Esophagus muscularis mucosa (tissue), 4 donors: ENCODE results near the gene LYL1. TPM values are rescaled to one million over a fixed set of nuclear protein-coding genes. Genes with fewer than 3 reads are reported as not detected.
A peak's percentile ranks its signal among the peaks of the same experiment; 100 is the strongest.

ENCODE experiments used
- DNase-seq: peaks from one replicate; pipeline ENCODE4 v3.0.0-alpha.2; 2017; ENCODE audit errors: extremely low spot score
- H3K27ac ChIP-seq, 4 donors: fragments of 200-600 bp; sonication (generic); replicated peaks in 1 of 4; 1 replicate in 3 of 4; 2 replicates in 1 of 4; pipeline ENCODE4 v1.5.1; 2016 to 2019; ENCODE audit warnings: mild to moderate bottlenecking in 1 of 4
- H3K27me3 ChIP-seq, 4 donors: fragments of 200-600 bp; sonication (generic); one replicate each; pipeline versions ENCODE4 v1.5.1 to v1.6.0; 2016 to 2019
- H3K36me3 ChIP-seq, 4 donors: fragments of 200-600 bp; sonication (generic); one replicate each; pipeline ENCODE4 v1.5.1; 2016 to 2019
- H3K4me1 ChIP-seq, 4 donors: fragments of 200-600 bp; sonication (generic); one replicate each; pipeline ENCODE4 v1.5.1; 2016 to 2019
- H3K4me3 ChIP-seq, 4 donors: fragments of 200-600 bp; sonication (generic); 1 replicate in 2 of 4; 2 replicates in 2 of 4; pipeline ENCODE4 v1.5.1; 2016 to 2019; ENCODE audit warnings: mild to moderate bottlenecking in 4 of 4, moderate library complexity in 1 of 4
- H3K9me3 ChIP-seq, 4 donors: fragments of 200-600 bp; sonication (generic); 1 replicate in 3 of 4; 2 replicates in 1 of 4; pipeline ENCODE4 v1.5.1; 2016 to 2019
- CTCF ChIP-seq, 3 experiments: fragments of 200-600 bp in 2 of 3; fragments of 450-650 bp in 1 of 3; sonication (generic) in 2 of 3; IDR thresholded peaks; one replicate each; pipeline ENCODE4 v1.5.1; 2017 to 2019; ENCODE audit warnings: antibody characterized with exemption in 3 of 3, mild to moderate bottlenecking in 2 of 3, moderate library complexity in 1 of 3
- EP300 ChIP-seq: sonication (generic); formaldehyde crosslinking; IDR thresholded peaks from one replicate; pipeline ENCODE4 v1.6.1; 2017; ENCODE audit warnings: antibody characterized with exemption
- POLR2A ChIP-seq: fragments of 450-650 bp; IDR thresholded peaks from one replicate; pipeline ENCODE4 v1.6.1; 2017; ENCODE audit warnings: antibody characterized with exemption, moderate library complexity, mild to moderate bottlenecking, low read depth
- POLR2AphosphoS5 ChIP-seq, 2 donors: sonication (generic); formaldehyde crosslinking; IDR thresholded peaks; one replicate each; pipeline ENCODE4 v1.6.1; 2017; ENCODE audit warnings: antibody characterized with exemption in 2 of 2
- WGBS: methylation state at CpG from one replicate; pipeline ENCODE4 v1.1.5; 2018; 5-methylcytosine and 5-hydroxymethylcytosine counted together
- intact Hi-C: fragments of 100-400 bp; cut with DNase I; formaldehyde crosslinking; loops from one replicate; pipeline ENCODE4 v1.15.1; 2023
- total RNA-seq, 4 donors: library from RNA; depleted of rRNA; stranded (reverse); fragments of >200 nt; gene quantifications; one replicate each; pipeline versions ENCODE4 v1.1.0 to v1.2.1, GENCODE V29; 2016

The LYL1 gene
- total RNA-seq, 4 donors from 2014 or later, result 11.9 to 20.2 (median 17.0) TPM

DNA sequence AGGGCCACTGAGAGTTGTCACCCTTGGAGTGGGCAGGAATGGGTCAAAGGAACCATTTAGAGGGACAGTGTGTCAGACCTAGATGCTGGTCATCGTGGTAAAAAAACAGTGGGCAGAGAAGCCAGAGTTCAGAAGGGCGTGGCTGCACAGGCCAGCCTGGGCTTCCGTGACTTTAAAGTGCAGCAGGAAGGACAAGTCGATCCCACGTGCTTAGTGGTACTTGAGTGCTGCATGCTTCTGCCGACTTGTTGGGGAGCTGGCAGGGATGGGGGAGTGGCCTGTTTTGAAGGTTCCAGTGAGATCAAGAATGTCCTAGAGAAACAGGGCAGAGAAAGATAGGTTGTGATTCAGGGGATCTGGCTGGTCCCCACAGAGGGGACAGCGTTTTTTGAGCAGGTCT, 17.0 kb downstream of the LYL1 start:
- no peak for DNase-seq
- intact Hi-C loops, result no loop called here
- H3K27ac ChIP-seq, result peak overlapping the region; percentile 1 to 40 (median 20)
- WGBS, result 31% methylated on average over 7 of the region's 7 CpGs
- no peak overlapping the region for H3K4me3 ChIP-seq
- TF ChIP-seq POLR2A (no peak), CTCF (IDR thresholded peaks at IDR 0.05) (no peak), EP300 (no peak), POLR2AphosphoS5 (IDR thresholded peaks at IDR 0.05) (no peak)
- H3K4me1 ChIP-seq, result peaks cover 36 to 63% (median 59%) of the 10 kb centered on the region in 4 donors
- H3K9me3 ChIP-seq, result no peaks in the 10 kb centered on the region
- no peaks in the 10 kb centered on the region for H3K27me3 ChIP-seq
- peaks cover 5 to 77% (median 49%) of the 10 kb centered on the region in 4 donors for H3K36me3 ChIP-seq

DNA sequence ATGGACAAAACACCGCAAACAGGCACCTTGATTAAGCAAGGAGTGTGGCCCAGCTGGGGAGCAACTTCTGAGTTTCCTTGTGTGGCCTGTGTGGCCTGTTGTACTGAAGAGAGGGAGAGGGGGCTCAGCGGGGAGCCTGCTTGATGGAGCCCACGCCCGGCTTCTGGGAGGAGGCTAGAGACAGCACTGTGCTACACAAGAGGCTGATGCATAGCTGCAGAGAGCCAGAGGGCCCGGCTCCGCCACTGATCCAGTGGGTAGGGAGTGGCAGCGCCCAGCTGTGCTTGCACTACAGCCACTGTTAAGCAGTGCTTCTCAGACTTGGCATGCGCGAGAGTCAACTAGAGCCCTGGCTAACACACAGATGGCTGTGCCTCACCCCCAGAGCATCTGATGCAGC, 19.0 kb downstream of the LYL1 start:
- peak overlapping the region; percentile 60 to 69 (median 67) for H3K27ac ChIP-seq
- TF ChIP-seq EP300 (no peak), POLR2AphosphoS5 (IDR thresholded peaks at IDR 0.05) (no peak), CTCF (IDR thresholded peaks at IDR 0.05) (no peak), POLR2A (no peak)
- intact Hi-C loops, result no loop called here

DNA sequence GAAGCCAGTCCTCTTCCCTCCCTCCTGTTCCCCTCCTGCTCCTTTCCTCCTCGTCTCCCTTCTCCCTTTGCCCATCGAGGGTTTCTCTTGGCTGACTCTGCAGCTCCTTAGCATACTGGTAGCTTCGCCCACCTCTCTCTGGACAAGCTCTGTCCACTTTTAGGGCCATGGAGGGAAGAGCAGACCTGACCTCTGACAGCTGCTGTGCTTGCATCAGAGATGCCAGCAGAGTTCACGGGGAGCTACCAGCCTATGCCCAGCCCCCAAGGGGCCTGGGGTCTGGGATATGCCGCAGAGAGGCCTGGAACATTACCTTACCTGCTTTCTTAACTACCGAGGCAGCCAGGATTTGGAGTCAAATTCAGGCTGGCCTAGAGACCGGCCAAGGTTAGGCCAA, 19.7 kb downstream of the LYL1 start:
- TF ChIP-seq POLR2A, result no peak
- no peaks in the 10 kb centered on the region for H3K9me3 ChIP-seq
- no peak overlapping the region for H3K4me3 ChIP-seq
- no peak for DNase-seq
- H3K36me3 ChIP-seq, result peaks cover 5 to 73% (median 43%) of the 10 kb centered on the region in 4 donors
- H3K27me3 ChIP-seq, result no peaks in the 10 kb centered on the region
- H3K27ac ChIP-seq, result peak overlapping the region; percentile 60 to 69 (median 67)
- WGBS, result 68% methylated on average over 5 of the region's 7 CpGs
- peaks cover 50 to 64% (median 63%) of the 10 kb centered on the region in 4 donors for H3K4me1 ChIP-seq
- intact Hi-C loops, result no loop called here

More for the DNA sequence above, 19.0 kb downstream of the LYL1 start:
- 67% methylated on average over 3 of the region's 9 CpGs for WGBS
- Histone ChIP-seq H3K4me1 (peaks cover 44 to 58% (median 56%) of the 10 kb centered on the region in 4 donors), H3K36me3 (peaks cover 5 to 72% (median 43%) of the 10 kb centered on the region in 4 donors), H3K9me3 (no peaks in the 10 kb centered on the region), H3K4me3 (no peak overlapping the region), H3K27me3 (no peaks in the 10 kb centered on the region)
- DNase-seq, result no peak

- peaks cover 56 to 70% (median 69%) of the 10 kb centered on the region in 4 donors for H3K4me1 ChIP-seq
- intact Hi-C loops, result no loop called here
- H3K27ac ChIP-seq, result peak overlapping the region; percentile 60 to 69 (median 67)
- no peaks in the 10 kb centered on the region for H3K9me3 ChIP-seq
- TF ChIP-seq CTCF (IDR thresholded peaks at IDR 0.05), result peak in 2 of 3 experiments; percentile 29 to 37
- no peak for TF ChIP-seq EP300
- H3K27me3 ChIP-seq, result no peaks in the 10 kb centered on the region
- H3K4me3 ChIP-seq, result no peak overlapping the region
- H3K36me3 ChIP-seq, result peaks cover 5 to 73% (median 44%) of the 10 kb centered on the region in 4 donors
- no peak for DNase-seq
- 48% methylated on average over 14 of the region's 14 CpGs for WGBS
Measured at GRCh38 chr19:13082192-13083007, 20.3 kb downstream of the LYL1 start.

DNA sequence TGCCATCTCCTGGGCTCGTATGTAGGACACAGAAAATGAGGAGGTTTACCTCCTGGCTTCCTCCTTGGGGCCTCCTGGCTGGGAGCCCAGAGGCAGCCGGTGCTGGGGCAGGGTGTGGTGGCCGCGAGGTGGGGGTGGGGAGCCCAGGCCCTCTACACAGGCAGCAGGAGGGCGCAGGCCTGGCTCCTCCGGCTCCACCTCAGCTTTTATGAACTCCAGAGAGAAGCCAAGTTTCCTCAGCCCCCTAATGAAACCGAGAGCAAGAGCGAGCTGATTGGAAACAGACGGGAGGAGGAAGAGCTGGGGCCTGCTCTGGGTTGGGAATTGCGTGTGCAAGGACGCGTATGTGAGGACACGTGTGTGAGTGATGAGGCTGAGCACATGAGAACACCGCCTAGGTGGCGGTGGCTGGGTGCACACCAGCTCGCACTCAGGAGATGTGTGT, 23.1 kb downstream of the LYL1 start:
- TF ChIP-seq CTCF (IDR thresholded peaks at IDR 0.05) (peak in 1 of 3 experiments; percentile 6), POLR2A (no peak), POLR2AphosphoS5 (IDR thresholded peaks at IDR 0.05) (peak; percentile 47 to 49), EP300 (no peak)
- intact Hi-C loops, result no loop called here
- Histone ChIP-seq H3K4me3 (peak overlapping the region in 2 of 4 donors; percentile 9 to 13), H3K36me3 (peaks cover 13 to 78% (median 56%) of the 10 kb centered on the region in 4 donors), H3K27ac (peak overlapping the region; percentile 77 to 85 (median 82)), H3K9me3 (no peaks in the 10 kb centered on the region), H3K4me1 (peaks cover 52 to 77% (median 75%) of the 10 kb centered on the region in 4 donors), H3K27me3 (no peaks in the 10 kb centered on the region)
- 31% methylated on average over 16 of the region's 16 CpGs for WGBS
- no peak for DNase-seq
